Measurements from ENCODE around the gene G2E3.

DNA sequence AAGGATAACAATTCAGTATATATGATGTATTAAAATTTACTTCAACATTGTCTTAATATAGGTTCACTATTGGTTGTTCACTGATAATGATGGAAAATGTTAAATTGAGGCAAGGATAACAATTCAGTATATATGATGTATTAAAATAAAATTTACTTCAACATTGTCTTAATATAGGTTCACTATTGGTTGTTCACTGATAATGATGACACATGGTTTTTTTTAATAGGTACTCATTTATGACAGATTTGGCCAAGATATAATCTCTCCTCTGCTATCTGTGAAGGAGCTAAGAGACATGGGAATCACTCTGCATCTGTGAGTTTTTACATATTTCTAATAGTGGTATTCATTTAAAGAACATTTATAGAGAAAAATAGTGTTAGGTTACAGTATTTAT, 71.3 kb downstream of the G2E3 start:
- TF ChIP-seq, protein P1, sequence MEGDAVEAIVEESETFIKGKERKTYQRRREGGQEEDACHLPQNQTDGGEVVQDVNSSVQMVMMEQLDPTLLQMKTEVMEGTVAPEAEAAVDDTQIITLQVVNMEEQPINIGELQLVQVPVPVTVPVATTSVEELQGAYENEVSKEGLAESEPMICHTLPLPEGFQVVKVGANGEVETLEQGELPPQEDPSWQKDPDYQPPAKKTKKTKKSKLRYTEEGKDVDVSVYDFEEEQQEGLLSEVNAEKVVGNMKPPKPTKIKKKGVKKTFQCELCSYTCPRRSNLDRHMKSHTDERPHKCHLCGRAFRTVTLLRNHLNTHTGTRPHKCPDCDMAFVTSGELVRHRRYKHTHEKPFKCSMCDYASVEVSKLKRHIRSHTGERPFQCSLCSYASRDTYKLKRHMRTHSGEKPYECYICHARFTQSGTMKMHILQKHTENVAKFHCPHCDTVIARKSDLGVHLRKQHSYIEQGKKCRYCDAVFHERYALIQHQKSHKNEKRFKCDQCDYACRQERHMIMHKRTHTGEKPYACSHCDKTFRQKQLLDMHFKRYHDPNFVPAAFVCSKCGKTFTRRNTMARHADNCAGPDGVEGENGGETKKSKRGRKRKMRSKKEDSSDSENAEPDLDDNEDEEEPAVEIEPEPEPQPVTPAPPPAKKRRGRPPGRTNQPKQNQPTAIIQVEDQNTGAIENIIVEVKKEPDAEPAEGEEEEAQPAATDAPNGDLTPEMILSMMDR (IDR thresholded peaks at IDR 0.05; ENCODE audit: extremely low read depth in 1 of 2, insufficient read depth in 1 of 2, low read depth in 1 of 2, low read length in 2 of 2): no peak
- TF ChIP-seq EZH2 (IDR thresholded peaks at IDR 0.05; ENCODE audit: borderline replicate concordance, low read depth, low read length, severe bottlenecking) (no peak), POLR2A (IDR thresholded peaks at IDR 0.05; ENCODE audit: low read depth, low read length) (no peak), POLR2AphosphoS5 (IDR thresholded peaks at IDR 0.05; ENCODE audit: insufficient read depth, low read depth, low read length) (no peak), JUN (IDR thresholded peaks at IDR 0.05; ENCODE audit: borderline replicate concordance, insufficient read depth, insufficient read length, low read depth) (no peak), FOS (IDR thresholded peaks at IDR 0.05; ENCODE audit: borderline replicate concordance, insufficient read depth, low read length) (no peak), MYC (IDR thresholded peaks at IDR 0.05; ENCODE audit: low read depth, low read length) (no peak)
- TF ChIP-seq, protein P2, sequence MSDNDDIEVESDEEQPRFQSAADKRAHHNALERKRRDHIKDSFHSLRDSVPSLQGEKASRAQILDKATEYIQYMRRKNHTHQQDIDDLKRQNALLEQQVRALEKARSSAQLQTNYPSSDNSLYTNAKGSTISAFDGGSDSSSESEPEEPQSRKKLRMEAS (IDR thresholded peaks at IDR 0.05; ENCODE audit: insufficient read depth, insufficient read length): no peak

Measured in endothelial cell of umbilical vein (primary cell).